ENCODE data around the gene POLR3GL.

POLR3GL gene

GRCh38 chr1:145974721-145975120 is 10.2 kb downstream of the POLR3GL start:
- TF ChIP-seq EP300 (IDR thresholded peaks at IDR 0.05; ENCODE audit: borderline replicate concordance) (no peak), TAF1 (IDR thresholded peaks at IDR 0.05; ENCODE audit: low read depth) (no peak), CEBPB (IDR thresholded peaks at IDR 0.05) (no peak), FOXM1 (IDR thresholded peaks at IDR 0.05; ENCODE audit: borderline replicate concordance, low read depth) (no peak), REST (IDR thresholded peaks at IDR 0.05; ENCODE audit: low read depth) (no peak), TEAD4 (IDR thresholded peaks at IDR 0.05) (no peak), TCF12 (IDR thresholded peaks at IDR 0.05; ENCODE audit: low read depth) (no peak), ZBTB7A (IDR thresholded peaks at IDR 0.05; ENCODE audit: low read depth) (no peak), NFIC (IDR thresholded peaks at IDR 0.05) (no peak), EGR1 (IDR thresholded peaks at IDR 0.05) (no peak), YY1 (IDR thresholded peaks at IDR 0.05; ENCODE audit: low read depth) (no peak), CREB1 (IDR thresholded peaks at IDR 0.05; ENCODE audit: low read depth) (no peak), RAD21 (IDR thresholded peaks at IDR 0.05; ENCODE audit: low read depth) (no peak)
- TF ChIP-seq, protein P1, sequence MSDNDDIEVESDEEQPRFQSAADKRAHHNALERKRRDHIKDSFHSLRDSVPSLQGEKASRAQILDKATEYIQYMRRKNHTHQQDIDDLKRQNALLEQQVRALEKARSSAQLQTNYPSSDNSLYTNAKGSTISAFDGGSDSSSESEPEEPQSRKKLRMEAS (IDR thresholded peaks at IDR 0.05) = no peak
- TF ChIP-seq, protein P2, sequence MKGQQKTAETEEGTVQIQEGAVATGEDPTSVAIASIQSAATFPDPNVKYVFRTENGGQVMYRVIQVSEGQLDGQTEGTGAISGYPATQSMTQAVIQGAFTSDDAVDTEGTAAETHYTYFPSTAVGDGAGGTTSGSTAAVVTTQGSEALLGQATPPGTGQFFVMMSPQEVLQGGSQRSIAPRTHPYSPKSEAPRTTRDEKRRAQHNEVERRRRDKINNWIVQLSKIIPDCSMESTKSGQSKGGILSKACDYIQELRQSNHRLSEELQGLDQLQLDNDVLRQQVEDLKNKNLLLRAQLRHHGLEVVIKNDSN (IDR thresholded peaks at IDR 0.05) = no peak

DNA sequence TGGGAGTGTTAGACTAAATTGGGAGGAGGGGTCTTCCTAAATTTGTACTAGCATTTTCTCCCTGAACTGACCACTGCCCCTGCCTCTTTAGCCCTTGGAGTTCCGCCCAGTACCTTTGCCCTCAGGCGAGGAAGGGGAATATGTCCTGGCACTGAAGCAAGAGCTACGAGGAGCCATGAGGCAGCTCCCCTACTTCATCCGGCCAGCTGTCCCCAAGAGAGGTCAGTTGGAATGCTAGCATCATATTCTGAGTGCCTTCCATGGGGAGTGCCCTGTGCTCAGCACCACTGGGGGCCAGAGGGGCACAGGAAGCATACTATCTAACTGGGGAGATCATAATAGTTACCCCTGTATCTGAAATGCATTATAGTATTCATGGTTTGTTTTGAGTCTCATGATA is 10.7 kb downstream of the POLR3GL start:
- TF ChIP-seq CEBPB (IDR thresholded peaks at IDR 0.05) (no peak), RAD21 (IDR thresholded peaks at IDR 0.05; ENCODE audit: low read depth) (no peak), NFIC (IDR thresholded peaks at IDR 0.05) (no peak), FOXM1 (IDR thresholded peaks at IDR 0.05; ENCODE audit: borderline replicate concordance, low read depth) (no peak), TCF12 (IDR thresholded peaks at IDR 0.05; ENCODE audit: low read depth) (no peak), EGR1 (IDR thresholded peaks at IDR 0.05) (no peak), EP300 (IDR thresholded peaks at IDR 0.05; ENCODE audit: borderline replicate concordance) (no peak), TAF1 (IDR thresholded peaks at IDR 0.05; ENCODE audit: low read depth) (no peak), TEAD4 (IDR thresholded peaks at IDR 0.05) (no peak), YY1 (IDR thresholded peaks at IDR 0.05; ENCODE audit: low read depth) (no peak), REST (IDR thresholded peaks at IDR 0.05; ENCODE audit: low read depth) (no peak), ZBTB7A (IDR thresholded peaks at IDR 0.05; ENCODE audit: low read depth) (no peak), CREB1 (IDR thresholded peaks at IDR 0.05; ENCODE audit: low read depth) (no peak)
- TF ChIP-seq, protein P1 (IDR thresholded peaks at IDR 0.05) = no peak
- TF ChIP-seq, protein P2 (IDR thresholded peaks at IDR 0.05) = no peak

DNA sequence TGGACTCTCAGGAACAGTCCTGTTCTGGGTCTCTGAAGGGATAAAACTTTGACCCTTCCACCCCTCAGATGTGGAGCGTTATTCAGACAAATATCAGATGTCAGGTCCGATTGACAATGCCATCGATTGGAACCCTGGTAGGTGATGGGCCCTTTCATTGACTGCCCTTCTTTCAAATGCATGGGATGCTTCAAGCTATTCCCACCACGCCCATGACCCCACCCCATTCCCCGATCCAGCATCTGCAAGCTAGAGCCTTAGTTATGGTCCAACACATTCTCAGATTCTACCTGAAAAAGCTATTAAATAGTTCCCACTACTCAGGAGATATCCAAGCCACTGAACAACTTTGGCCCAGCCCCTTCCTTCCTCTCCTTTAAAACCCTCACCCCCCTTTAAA is 12.5 kb downstream of the POLR3GL start:
- TF ChIP-seq TCF12 (IDR thresholded peaks at IDR 0.05; ENCODE audit: low read depth) (no peak), ZBTB7A (IDR thresholded peaks at IDR 0.05; ENCODE audit: low read depth) (no peak), NFIC (IDR thresholded peaks at IDR 0.05) (no peak), EP300 (IDR thresholded peaks at IDR 0.05; ENCODE audit: borderline replicate concordance) (no peak), CREB1 (IDR thresholded peaks at IDR 0.05; ENCODE audit: low read depth) (no peak), TAF1 (IDR thresholded peaks at IDR 0.05; ENCODE audit: low read depth) (no peak), REST (IDR thresholded peaks at IDR 0.05; ENCODE audit: low read depth) (no peak), YY1 (IDR thresholded peaks at IDR 0.05; ENCODE audit: low read depth) (no peak), CEBPB (IDR thresholded peaks at IDR 0.05) (no peak), FOXM1 (IDR thresholded peaks at IDR 0.05; ENCODE audit: borderline replicate concordance, low read depth) (no peak), RAD21 (IDR thresholded peaks at IDR 0.05; ENCODE audit: low read depth) (no peak)
- TF ChIP-seq, protein P2 (IDR thresholded peaks at IDR 0.05) = no peak
- TF ChIP-seq, protein P1 (IDR thresholded peaks at IDR 0.05) = no peak
